GM21381 (cell line): ENCODE results near the gene KARS1.
"Not testable (repeated sequence)": the region's sequence is repeated elsewhere in the genome, so short reads cannot be mapped to it uniquely, and the experiment has no call there.

Experiments used
- ATAC-seq: cut with Tn5 transposase; IDR thresholded peaks from one replicate; pipeline ENCODE4 v1.9.1; 2021; ENCODE audit warnings: mild to moderate bottlenecking, moderate library complexity; ENCODE audit not compliant: unreplicated experiment

Gene KARS1

DNA sequence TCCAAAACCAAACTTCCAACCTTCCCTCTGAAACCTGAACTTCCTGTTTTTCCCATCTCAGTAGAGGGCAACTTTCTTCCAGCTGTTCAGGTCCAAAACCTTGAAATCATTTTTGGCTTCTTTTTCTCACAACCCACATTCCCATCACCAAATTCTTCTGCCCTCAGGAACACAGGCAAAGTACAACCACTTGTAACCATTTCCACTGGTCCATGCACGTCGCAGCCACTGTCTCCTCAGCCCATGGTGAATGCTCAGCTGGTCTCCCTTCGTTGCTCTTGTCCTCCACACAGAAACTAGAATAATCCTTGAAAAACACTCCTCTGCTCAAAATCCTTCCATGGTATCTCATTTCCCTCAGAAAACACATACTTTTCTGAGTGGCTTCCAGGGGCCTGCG is 20.7 kb downstream of the KARS1 start:
- no peak for ATAC-seq

DNA sequence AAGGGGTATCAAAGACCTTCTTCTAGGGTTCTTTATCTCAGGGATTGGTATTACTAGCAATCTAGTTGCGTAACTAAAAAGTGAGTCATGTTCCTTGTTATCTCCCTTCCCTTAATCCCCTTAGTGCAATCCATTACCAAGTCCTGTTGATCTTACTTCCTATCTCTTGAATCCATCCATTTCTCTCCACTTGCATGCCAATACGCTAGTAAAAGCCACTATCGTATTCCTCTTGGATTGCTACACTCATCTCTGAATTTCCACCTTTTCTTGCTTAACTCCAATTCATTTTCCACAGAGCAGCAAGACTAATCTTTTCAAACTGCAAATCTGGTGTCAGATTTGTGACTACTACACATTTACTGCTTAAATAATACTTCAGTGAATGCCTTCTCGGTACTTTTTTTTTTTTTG is 22.5 kb downstream of the KARS1 start:
- no peak for ATAC-seq

DNA sequence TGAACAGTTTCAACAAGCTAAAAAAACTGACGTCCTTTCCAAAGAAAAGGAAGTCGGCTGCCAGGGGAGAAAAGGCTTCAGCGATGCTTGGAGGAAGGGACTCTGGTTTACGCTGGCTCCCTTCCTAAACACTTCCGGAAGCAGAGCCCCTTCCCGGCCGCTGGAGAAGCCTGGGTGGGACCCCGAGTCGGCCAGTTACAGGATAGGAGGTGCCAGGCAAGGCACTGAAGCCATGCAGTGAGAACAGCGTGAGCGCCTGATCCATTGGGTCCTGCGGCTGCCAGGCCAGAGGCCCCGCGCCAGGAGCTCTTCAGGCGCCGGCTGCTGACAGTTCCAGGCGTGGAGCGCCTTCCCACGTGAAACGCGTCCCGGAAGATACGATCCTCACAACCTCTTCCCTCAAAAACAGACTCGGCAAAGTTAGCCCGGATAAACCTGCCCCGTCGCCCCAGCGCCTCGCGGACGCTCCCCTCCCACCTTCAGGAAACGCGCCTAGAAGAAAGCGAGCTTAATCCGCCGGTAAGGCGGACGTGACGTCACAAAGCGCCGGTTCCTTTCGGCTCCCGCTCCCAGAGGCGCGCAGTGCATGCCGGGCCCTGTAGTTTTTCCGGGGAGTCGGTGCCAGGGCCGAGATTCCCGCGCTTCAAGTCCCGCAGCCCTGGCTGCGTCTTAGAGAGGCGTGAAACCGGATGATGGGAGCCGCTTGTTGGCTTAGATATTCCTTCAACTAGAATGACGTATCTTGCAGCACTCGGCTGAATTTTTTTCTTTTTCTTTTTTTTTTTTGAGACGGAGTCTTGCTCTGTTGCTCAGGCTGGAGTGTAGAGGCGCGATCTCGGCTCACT is 24.5 kb downstream of the KARS1 start, which contains the start of gene ADAT1:
Gene ADAT1 (minus strand): TSS at position 521 of the 845 bp plus-strand sequence. CDS start 2,482 bp downstream, outside the sequence.
- ATAC-seq = peak; percentile 87

GRCh38 chr16:75621170-75621477 is 26.3 kb downstream of the KARS1 start:
- ATAC-seq = no peak

DNA sequence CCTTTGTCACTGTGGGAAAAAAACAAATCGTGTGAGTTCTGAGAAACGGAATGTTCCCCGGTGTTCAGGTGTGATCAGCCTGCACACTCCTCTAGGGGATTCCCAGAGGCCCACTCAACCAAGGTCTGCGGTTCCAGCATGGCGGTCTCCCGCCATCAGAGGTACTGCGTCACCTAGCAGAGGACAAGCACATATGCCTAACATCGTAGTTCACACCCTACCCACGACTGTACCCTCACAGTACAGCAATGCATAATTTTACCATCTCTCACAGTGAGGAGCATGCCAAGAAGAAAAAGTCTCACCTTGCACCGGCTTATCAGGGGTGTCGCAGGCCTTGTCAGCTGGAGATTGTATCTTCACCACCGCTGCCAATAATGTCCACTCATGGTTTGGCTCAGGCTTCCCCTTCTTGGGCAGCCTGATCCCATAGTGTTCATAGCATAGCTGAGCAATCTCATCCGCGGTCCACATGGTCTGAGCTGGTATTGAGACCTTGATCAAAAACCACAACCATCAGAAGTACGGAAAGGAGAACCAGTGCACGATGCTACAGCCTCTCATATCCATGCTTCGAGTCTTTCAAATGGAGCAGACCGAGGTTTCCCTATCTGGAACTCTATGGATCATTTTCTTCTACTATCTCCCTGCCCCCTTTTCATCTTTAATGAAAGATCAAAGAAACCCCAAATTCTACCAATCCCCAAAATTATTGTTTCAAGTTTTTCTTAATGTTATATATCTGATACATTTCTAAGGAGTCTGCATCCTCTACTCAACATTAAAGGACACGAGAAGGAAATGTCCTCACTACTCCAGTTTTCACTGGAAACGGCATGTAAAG is 26.9 kb downstream of the KARS1 start:
- ATAC-seq = no peak

DNA sequence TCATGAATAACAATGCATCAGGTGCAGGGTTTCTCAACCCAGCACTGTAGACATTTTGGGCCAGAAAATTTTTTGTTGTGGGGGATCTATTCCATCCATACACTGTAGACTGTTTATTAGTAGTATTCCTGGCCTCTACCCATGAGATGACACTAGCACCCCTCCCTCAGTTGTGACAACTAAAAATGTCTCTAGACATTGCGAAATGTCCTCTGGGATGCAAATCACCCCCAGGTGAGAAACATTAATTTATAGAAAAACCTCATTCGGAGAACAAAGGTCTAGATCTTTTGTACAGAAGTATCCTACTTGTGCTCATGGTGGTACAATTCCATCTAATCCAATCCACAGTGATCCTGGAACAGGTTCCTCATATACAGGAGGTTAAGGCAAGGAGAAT is 28.7 kb downstream of the KARS1 start:
- ATAC-seq = no peak

- no peak for ATAC-seq
These were observed 30.3 kb downstream of the KARS1 start for GRCh38 chr16:75617121-75617520.

DNA sequence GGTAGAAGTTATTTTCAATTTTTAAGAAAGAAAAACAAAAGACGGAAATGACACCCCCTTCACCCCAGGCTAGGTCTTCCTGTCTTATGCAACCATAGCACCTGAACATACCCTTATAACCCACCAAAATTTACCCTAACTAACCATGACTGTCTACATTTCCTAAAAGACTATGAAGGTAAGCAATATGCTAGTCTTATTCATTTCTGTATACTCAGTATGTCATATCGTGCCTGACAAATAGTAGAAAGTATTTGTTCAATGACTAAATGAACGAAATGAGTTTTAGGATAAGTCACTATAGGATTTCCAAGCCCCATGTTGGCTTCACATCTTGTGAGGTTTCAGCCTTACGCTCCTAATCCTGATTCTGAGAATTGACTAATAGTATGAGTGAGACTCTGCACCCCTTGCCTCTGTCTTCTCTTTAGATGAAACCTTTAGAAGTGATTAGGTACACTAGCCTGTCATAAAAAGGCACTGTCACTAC is 30.9 kb downstream of the KARS1 start:
- ATAC-seq = peak; percentile 38

DNA sequence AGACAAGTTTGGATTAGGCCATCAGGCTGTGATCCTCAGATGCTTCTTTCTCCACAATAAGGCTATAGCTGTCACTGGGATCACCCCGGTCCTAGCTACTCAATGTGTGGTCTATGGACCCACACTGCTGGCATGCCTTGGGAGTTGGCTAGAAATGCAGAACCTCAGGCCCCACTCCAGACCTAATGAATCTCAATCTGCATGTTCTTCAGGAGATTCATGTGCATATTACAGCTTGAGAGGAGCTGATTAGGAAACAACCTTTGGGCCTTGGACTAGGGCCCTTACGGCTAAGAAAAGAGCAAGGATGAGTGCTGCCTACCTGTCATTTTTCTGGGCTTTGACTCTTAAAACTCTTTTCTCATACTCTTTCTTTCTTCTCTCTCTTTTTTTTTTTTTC is 31.8 kb downstream of the KARS1 start:
- no peak for ATAC-seq

DNA sequence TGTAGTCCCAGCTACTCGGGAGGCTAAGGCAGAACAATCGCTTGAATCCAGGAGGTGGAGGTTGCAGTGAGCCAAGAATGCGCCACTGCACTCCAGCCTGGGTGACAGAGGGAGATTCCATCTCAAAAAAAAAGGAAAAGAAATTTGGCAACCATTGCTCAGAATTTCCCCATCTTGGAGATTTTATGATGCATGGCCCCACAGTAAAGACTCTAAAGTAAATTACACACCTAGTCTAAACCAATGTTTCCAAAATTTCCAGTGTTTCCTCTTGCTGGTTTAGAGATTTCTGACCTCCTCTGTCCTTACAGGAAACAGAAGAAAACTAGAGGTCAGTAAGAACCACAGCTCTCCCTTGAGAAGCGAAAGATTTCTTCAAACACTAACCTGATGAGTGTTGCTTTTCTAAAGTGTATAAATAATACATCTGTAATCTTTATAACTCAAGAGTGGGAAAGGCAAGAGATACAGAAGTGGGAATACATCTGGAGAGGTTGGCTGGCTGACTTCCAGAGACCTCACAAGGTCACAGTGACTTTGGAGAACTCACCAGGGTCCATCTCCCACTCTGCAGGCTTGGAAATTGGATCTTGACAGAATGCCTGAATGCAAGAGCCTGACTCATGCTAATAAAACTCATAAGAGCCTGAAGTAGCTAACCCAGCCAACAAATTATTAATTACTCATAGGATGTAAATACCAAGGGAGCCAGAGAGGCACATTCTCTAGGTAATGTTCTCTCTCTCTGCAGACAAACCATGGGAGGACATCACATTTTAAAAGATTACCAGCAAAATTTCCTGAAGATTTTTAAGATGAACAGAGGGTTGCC is 33.2 kb downstream of the KARS1 start:
- ATAC-seq = no peak

GRCh38 chr16:75606507-75606906 is 41.0 kb downstream of the KARS1 start:
- ATAC-seq = no peak

DNA sequence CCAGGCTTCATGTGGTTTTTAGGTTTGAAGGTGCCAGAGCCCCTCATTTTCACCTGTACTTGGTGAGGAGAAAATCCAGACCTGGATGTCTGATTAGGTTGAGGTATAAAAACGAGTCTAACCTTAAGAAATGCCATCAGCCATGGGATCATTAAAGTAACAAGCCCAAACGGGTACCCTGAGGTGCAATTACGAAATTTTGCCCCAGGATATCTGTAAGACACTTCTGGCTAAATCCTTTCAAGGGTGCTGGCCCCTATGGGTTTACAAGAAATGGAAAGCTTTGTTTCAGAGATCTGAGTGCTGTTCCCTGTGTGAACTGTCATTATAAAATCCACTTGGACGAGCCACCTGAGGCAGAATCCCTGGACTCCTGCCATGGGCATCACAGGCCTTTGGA is 44.2 kb downstream of the KARS1 start:
- no peak for ATAC-seq

DNA sequence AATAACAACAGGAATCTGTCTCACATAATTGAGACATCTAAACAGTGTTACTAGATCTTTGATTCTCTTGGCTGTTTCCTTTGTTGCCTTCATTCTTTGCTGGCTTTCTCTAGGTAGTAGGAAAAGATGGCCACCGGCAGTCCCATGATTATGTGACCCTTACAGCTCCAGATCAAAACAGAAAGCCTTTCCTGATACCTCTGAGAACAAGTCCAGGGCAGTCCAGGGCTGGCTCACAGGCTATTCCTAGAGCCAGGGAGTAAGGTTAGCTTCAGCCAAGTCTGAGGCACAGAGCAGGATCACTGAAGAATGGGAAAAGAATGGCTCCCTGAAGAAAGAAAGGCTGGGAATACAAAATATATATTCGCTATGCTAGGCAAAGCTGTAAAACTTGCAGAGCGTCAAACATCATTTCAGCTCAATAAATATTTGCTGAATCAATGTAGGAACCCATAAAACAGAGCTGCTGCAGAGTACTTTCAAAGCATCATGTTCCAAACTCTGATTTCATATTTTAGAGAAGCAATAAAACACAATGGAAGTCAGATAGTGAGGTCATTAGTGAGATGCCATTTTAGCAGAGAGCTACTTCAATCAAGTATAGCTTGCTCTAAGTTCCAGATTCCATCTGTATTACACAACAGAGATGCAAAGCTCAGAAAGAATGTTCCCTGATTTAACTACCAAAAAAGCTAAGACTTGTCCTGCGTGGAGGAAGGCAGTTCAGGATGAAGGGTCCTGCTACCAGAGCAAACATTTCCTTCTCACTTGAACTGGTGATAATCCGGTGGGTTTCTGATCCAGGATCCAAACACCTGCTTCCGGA is 47.8 kb downstream of the KARS1 start:
- ATAC-seq = no peak

GRCh38 chr16:75593825-75594820 is 53.3 kb downstream of the KARS1 start:
- ATAC-seq = no peak

GRCh38 chr16:75593308-75593707 is 54.2 kb downstream of the KARS1 start:
- no peak for ATAC-seq

GRCh38 chr16:75591927-75592326 is 55.5 kb downstream of the KARS1 start:
- ATAC-seq = not testable (repeated sequence)

DNA sequence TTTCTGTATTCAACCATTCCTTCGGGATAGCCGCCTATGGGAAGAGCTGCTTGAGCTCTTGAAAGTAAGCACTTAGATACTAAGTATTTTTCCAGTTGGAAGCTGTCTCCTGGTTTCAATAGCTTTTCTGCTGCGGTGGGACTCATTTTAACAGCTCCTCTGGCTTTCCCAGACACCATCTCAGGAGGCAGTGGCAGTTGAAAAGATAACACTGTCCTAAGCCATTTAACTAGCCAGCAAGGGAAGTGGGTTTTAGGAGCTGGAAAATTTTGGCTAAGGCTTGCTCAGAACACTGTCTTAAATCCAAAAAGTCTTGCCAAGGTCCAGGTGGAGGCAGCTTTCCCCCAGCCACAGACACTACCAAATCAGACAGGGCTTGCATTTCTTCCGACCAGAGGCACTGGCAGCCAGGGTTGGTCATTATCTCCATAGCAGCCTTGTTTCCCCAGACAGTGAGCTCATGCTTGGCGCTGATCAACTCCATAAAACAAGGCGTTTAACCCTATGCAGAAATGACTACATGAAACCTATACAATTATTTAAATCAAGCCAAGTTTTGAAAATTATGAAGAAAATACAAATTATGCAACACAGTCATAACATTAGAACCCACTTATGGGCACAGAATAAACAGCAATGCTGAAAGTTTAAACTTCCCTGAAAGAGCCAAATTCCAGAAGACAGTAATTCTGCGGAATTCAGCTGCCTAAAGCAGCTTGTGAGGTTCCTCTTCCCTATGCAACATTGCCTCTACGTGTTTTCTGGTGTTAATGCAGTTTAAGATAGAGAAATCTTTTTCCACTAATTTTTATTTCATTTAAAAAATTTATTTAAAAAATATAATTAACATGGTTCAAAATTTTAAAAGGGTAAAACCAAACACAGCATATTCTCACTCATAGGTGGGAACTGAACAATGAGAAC is 56.3 kb downstream of the KARS1 start:
- no peak for ATAC-seq

GRCh38 chr16:75589306-75589705 is 58.2 kb downstream of the KARS1 start:
- no peak for ATAC-seq
